ENCODE results near the gene ADCK1.
"Not testable (repeated sequence)": the region's sequence is repeated elsewhere in the genome, so short reads cannot be mapped to it uniquely, and the experiment has no call there.

DNA sequence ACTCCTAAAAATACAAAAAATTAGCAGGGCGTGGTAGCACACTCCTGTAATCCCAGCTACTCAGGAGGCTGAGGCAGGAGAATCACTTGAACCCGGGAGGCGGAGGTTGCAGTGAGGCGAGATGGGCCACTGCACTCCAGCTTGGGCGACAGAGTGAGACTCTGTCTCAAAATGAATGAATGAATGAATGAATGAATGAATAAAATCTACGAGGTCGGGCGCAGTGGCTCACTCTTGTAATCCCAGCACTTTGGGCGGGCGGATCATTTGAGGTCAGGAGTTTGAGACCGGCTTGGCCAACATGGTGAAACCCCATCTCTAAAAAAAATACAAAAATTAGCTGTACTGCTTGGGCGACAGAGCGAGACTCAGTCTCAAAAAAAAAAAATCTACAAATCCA is 453 bp upstream of the ADCK1 start:
- not testable (repeated sequence) for TF ChIP-seq ZNF274 (IDR thresholded peaks at IDR 0.05; ENCODE audit: low read depth, low read length); SUZ12 (IDR thresholded peaks at IDR 0.05; ENCODE audit: extremely low read depth, insufficient read depth, insufficient read length); YY1 (IDR thresholded peaks at IDR 0.05; ENCODE audit: insufficient read depth, insufficient read length)

All from NT2/D1 (cell line).